ENCODE data around the gene FERMT3. TPM values are rescaled to one million over a fixed set of nuclear protein-coding genes. Genes with fewer than 3 reads are reported as not detected.
A peak's percentile ranks its signal among the peaks of the same experiment; 100 is the strongest.
"Not testable (repeated sequence)": the region's sequence is repeated elsewhere in the genome, so short reads cannot be mapped to it uniquely, and the experiment has no call there.

Gene FERMT3
- total RNA-seq, 5 donors from 2014 or later (not counting 1 experiment from before 2014, with no cell fraction given) = 115 to 184 (median 161) TPM

DNA sequence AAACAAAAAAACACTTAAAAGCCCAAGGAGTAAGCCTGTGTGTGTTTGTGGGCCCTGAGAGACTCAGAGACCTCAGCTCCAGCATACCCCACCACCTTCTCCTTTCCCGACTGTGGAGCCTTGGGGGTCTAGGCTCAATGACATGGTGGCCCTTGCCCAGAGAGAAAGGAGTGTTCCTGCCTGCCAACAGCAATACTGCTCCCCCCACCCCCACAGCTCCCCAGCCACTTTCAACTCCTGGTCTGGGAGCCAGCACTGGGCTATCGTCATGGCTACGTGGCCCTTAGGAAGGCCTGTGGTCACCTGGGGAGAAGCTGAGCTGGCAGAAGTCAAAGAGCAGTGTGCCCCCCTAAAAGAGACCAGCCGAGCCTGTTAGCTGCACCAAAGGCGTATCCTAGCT, 37.6 kb downstream of the FERMT3 start:
- peak overlapping the region; percentile 13 to 93 (median 66) for H3K4me3 Mint-ChIP-seq
- H3K27me3 Mint-ChIP-seq = no peaks in the 10 kb centered on the region
- peaks cover 12 to 60% of the 10 kb centered on the region in 2 experiments for H3K4me1 ChIP-seq (ENCODE audit: control insufficient read depth in 1 of 2, extremely low read depth in 1 of 2, insufficient read depth in 2 of 2, low read length in 2 of 2)
- H3K36me3 Mint-ChIP-seq = no peaks in the 10 kb centered on the region
- POLR2A ChIA-PET = interaction anchor here in 1 of 2 donors (0.5 kb wide), 1 partner anchor 533 kb away, joined by 3 read pairs; no protein-coding TSS in a partner anchor
- H3K27me3 ChIP-seq (replicated peaks in 1 of 2; ENCODE audit: control insufficient read depth in 2 of 2, extremely low read depth in 1 of 2, insufficient read depth in 2 of 2, low read length in 1 of 2) = no peaks in the 10 kb centered on the region
- no peak overlapping the region for H3K27ac ChIP-seq (ENCODE audit: low read length)
- DNase-seq (no peak), ATAC-seq (replicated peaks in 1 of 4) (no peak)
- peaks cover 6 to 10% of the 10 kb centered on the region in 2 donors for H3K36me3 ChIP-seq (ENCODE audit: control insufficient read depth in 2 of 2, extremely low read depth in 1 of 2, insufficient read depth in 1 of 2, low read length in 1 of 2)
- H3K9me3 Mint-ChIP-seq = no peaks in the 10 kb centered on the region
- H3K4me3 ChIP-seq (ENCODE audit: control insufficient read depth in 1 of 2, extremely low read depth in 1 of 2, low read length in 1 of 2) = no peak overlapping the region
- CTCF ChIA-PET = no interaction called here
- H3K27ac Mint-ChIP-seq = peak overlapping the region; percentile 72 to 77
- peaks cover 36 to 50% (median 49%) of the 10 kb centered on the region in 3 donors for H3K4me1 Mint-ChIP-seq
- WGBS (ENCODE audit: insufficient coverage) = 49% methylated on average over 2 of the region's 5 CpGs
- H3K9me3 ChIP-seq = no peaks in the 10 kb centered on the region

GRCh38 chr11:64244966-64245365, 38.4 kb downstream of the FERMT3 start:
- ATAC-seq (replicated peaks in 1 of 4) (no peak), DNase-seq (no peak)
- H3K4me3 ChIP-seq (ENCODE audit: control insufficient read depth in 1 of 2, extremely low read depth in 1 of 2, low read length in 1 of 2) = peak overlapping the region in 1 of 2 donors; percentile 64
- Mint-ChIP-seq H3K27me3 (no peaks in the 10 kb centered on the region), H3K9me3 (no peaks in the 10 kb centered on the region), H3K4me3 (peak overlapping the region; percentile 80 to 90 (median 89)), H3K27ac (peak overlapping the region; percentile 87 to 88), H3K4me1 (peaks cover 38 to 48% (median 45%) of the 10 kb centered on the region in 3 donors), H3K36me3 (no peaks in the 10 kb centered on the region)
- WGBS (ENCODE audit: insufficient coverage) = 43% methylated on average over 3 of the region's 6 CpGs
- no peaks in the 10 kb centered on the region for H3K27me3 ChIP-seq (replicated peaks in 1 of 2; ENCODE audit: control insufficient read depth in 2 of 2, extremely low read depth in 1 of 2, insufficient read depth in 2 of 2, low read length in 1 of 2)
- no peaks in the 10 kb centered on the region for H3K9me3 ChIP-seq
- CTCF ChIA-PET = interaction anchor here in 1 of 2 donors (0.6 to 1.1 kb wide), 4 partner anchors 18 to 73 kb away, joined by 3 to 4 read pairs (median 3); partner anchors contain the start of gene PRDX5
- POLR2A ChIA-PET = interaction anchor here in 1 of 2 donors (0.6 to 0.7 kb wide), 3 partner anchors 14 to 21 kb away, joined by 3 to 11 read pairs (median 4); no protein-coding TSS in a partner anchor
- H3K27ac ChIP-seq (ENCODE audit: low read length) = peak overlapping the region; percentile 30
- H3K36me3 ChIP-seq (ENCODE audit: control insufficient read depth in 2 of 2, extremely low read depth in 1 of 2, insufficient read depth in 1 of 2, low read length in 1 of 2) = peaks cover 6 to 10% of the 10 kb centered on the region in 2 donors
- peaks cover 12 to 57% of the 10 kb centered on the region in 2 experiments for H3K4me1 ChIP-seq (ENCODE audit: control insufficient read depth in 1 of 2, extremely low read depth in 1 of 2, insufficient read depth in 2 of 2, low read length in 2 of 2)

GRCh38 chr11:64245401-64245796, 38.9 kb downstream of the FERMT3 start:
- Mint-ChIP-seq H3K4me1 (peaks cover 36 to 46% (median 41%) of the 10 kb centered on the region in 3 donors), H3K36me3 (no peaks in the 10 kb centered on the region), H3K9me3 (no peaks in the 10 kb centered on the region), H3K27me3 (no peaks in the 10 kb centered on the region), H3K27ac (peak overlapping the region; percentile 87 to 88), H3K4me3 (peak overlapping the region; percentile 80 to 90 (median 89))
- H3K4me1 ChIP-seq (ENCODE audit: control insufficient read depth in 1 of 2, extremely low read depth in 1 of 2, insufficient read depth in 2 of 2, low read length in 2 of 2) = peaks cover 12 to 57% of the 10 kb centered on the region in 2 experiments
- 10% methylated on average over 2 of the region's 6 CpGs for WGBS (ENCODE audit: insufficient coverage)
- DNase-seq (peak in 18 of 35 experiments; percentile 18 to 63 (median 36)), ATAC-seq (replicated peaks in 1 of 4) (no peak)
- peaks cover 6 to 10% of the 10 kb centered on the region in 2 donors for H3K36me3 ChIP-seq (ENCODE audit: control insufficient read depth in 2 of 2, extremely low read depth in 1 of 2, insufficient read depth in 1 of 2, low read length in 1 of 2)
- CTCF ChIA-PET = interaction anchor here in 1 of 2 donors (0.6 to 1.1 kb wide), 4 partner anchors 19 to 72 kb away, joined by 3 to 4 read pairs (median 3); partner anchors contain the start of gene PRDX5
- H3K4me3 ChIP-seq (ENCODE audit: control insufficient read depth in 1 of 2, extremely low read depth in 1 of 2, low read length in 1 of 2) = peak overlapping the region; percentile 64 to 76
- H3K27me3 ChIP-seq (replicated peaks in 1 of 2; ENCODE audit: control insufficient read depth in 2 of 2, extremely low read depth in 1 of 2, insufficient read depth in 2 of 2, low read length in 1 of 2) = peaks cover 0 to under 1% of the 10 kb centered on the region in 2 experiments
- H3K9me3 ChIP-seq = no peaks in the 10 kb centered on the region
- H3K27ac ChIP-seq (ENCODE audit: low read length) = peak overlapping the region; percentile 43
- POLR2A ChIA-PET = interaction anchor here in 1 of 2 donors (0.7 kb wide), 1 partner anchor 18 kb away, joined by 11 read pairs; no protein-coding TSS in a partner anchor

- no peaks in the 10 kb centered on the region for H3K9me3 ChIP-seq
- peak in 18 of 35 experiments; percentile 25 to 77 (median 38) for DNase-seq
- peaks cover 6 to 10% of the 10 kb centered on the region in 2 donors for H3K36me3 ChIP-seq (ENCODE audit: control insufficient read depth in 2 of 2, extremely low read depth in 1 of 2, insufficient read depth in 1 of 2, low read length in 1 of 2)
- H3K27me3 ChIP-seq (replicated peaks in 1 of 2; ENCODE audit: control insufficient read depth in 2 of 2, extremely low read depth in 1 of 2, insufficient read depth in 2 of 2, low read length in 1 of 2) = peaks cover 0 to 7% of the 10 kb centered on the region in 2 experiments
- Mint-ChIP-seq H3K27me3 (no peaks in the 10 kb centered on the region), H3K36me3 (no peaks in the 10 kb centered on the region), H3K4me3 (peak overlapping the region; percentile 80 to 90 (median 89)), H3K9me3 (no peaks in the 10 kb centered on the region), H3K27ac (peak overlapping the region; percentile 87 to 88), H3K4me1 (peaks cover 36 to 45% (median 38%) of the 10 kb centered on the region in 3 donors)
- H3K4me1 ChIP-seq (ENCODE audit: control insufficient read depth in 1 of 2, extremely low read depth in 1 of 2, insufficient read depth in 2 of 2, low read length in 2 of 2) = peaks cover 14 to 60% of the 10 kb centered on the region in 2 experiments
- H3K4me3 ChIP-seq (ENCODE audit: control insufficient read depth in 1 of 2, extremely low read depth in 1 of 2, low read length in 1 of 2) = peak overlapping the region; percentile 64 to 76
- no peak for ATAC-seq (replicated peaks in 1 of 4)
- H3K27ac ChIP-seq (ENCODE audit: low read length) = peak overlapping the region; percentile 43
- WGBS (ENCODE audit: insufficient coverage) = under 1% methylated on average over 41 of the region's 46 CpGs
- POLR2A ChIA-PET = no interaction called here
- CTCF ChIA-PET = interaction anchor here (0.6 to 1.1 kb wide), 5 partner anchors 41 to 72 kb away, joined by 3 to 5 read pairs (median 3); partner anchors contain the start of genes PRDX5 (in 1 of the 2) and STIP1 (in 1 of the 2)
Measured at GRCh38 chr11:64245797-64246620, 39.5 kb downstream of the FERMT3 start.

DNA sequence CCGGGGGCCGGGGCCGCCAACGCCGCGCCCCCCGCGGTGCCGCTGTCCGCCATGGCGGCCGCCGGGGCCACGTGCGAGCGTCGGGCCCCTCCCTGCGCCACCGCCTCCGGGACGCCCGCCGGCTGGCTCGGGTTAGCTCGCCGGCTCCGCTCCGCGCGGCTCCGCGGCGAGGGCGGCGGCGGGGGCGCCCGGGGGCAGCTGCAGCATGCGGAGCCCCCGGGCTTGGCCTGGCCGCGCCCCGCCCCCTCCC, 40.0 kb downstream of the FERMT3 start:
- H3K27me3 ChIP-seq (replicated peaks in 1 of 2; ENCODE audit: control insufficient read depth in 2 of 2, extremely low read depth in 1 of 2, insufficient read depth in 2 of 2, low read length in 1 of 2); H3K27me3 Mint-ChIP-seq; CTCF ChIA-PET; H3K9me3 ChIP-seq; H3K36me3 Mint-ChIP-seq; POLR2A ChIA-PET; DNase-seq; H3K27ac ChIP-seq (ENCODE audit: low read length); H3K4me3 ChIP-seq (ENCODE audit: control insufficient read depth in 1 of 2, extremely low read depth in 1 of 2, low read length in 1 of 2); H3K9me3 Mint-ChIP-seq: not testable (repeated sequence)
- Histone ChIP-seq H3K4me1 (ENCODE audit: control insufficient read depth in 1 of 2, extremely low read depth in 1 of 2, insufficient read depth in 2 of 2, low read length in 2 of 2) (peaks cover 14 to 63% of the 10 kb centered on the region in 2 experiments), H3K36me3 (ENCODE audit: control insufficient read depth in 2 of 2, extremely low read depth in 1 of 2, insufficient read depth in 1 of 2, low read length in 1 of 2) (peaks cover 6 to 10% of the 10 kb centered on the region in 2 donors)
- Mint-ChIP-seq H3K27ac (peak overlapping the region in 1 of 2 donors; percentile 66), H3K4me3 (peak overlapping the region; percentile 76 to 89 (median 83)), H3K4me1 (peaks cover 35 to 46% (median 36%) of the 10 kb centered on the region in 3 donors)
- under 1% methylated on average over 34 of the region's 43 CpGs for WGBS (ENCODE audit: insufficient coverage)
- peak; percentile 13 to 34 (median 17) for ATAC-seq (replicated peaks in 1 of 4)

Measured in T-cell (primary cell).